Mammary epithelial cell (primary cell): ENCODE results near the gene QRFP.

Source experiments
- EZH2 ChIP-seq: IDR thresholded peaks from 2 replicates; pipeline ENCODE4 v1.6.1; 2012; ENCODE audit warnings: low read length, inconsistent platforms, borderline replicate concordance
- TF ChIP-seq, protein P1 (sequence below), 2 donors: IDR thresholded peaks in 1 of 2; conservative IDR thresholded peaks in 1 of 2; 2 replicates each; pipeline ENCODE4 v1.5.1; 2011 to 2012; ENCODE audit warnings: inconsistent platforms in 2 of 2, low read length in 2 of 2, mild to moderate bottlenecking in 2 of 2, control low read depth in 1 of 2, low read depth in 1 of 2; ENCODE audit not compliant: insufficient read depth in 1 of 2; ENCODE audit errors: extremely low read depth in 1 of 2

DNA sequence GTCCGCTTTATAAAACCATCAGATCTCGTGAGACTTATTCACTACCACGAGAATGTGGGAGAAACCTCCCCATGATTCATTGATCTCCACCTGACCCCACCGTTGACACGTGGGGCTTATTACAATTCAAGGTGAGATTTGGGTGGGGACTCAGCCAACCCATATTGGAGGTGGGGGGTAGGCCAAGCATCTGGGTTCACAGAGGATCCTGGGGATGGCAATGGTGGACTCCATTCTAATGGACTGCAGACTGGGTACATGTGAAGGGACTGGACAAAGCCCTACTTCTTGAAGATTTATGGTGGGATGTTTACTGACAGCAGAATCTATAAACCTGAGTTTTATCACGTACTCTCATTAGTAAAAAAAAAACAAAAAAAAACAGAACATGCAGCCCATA, 15.1 kb downstream of the QRFP start:
- TF ChIP-seq, protein P1, sequence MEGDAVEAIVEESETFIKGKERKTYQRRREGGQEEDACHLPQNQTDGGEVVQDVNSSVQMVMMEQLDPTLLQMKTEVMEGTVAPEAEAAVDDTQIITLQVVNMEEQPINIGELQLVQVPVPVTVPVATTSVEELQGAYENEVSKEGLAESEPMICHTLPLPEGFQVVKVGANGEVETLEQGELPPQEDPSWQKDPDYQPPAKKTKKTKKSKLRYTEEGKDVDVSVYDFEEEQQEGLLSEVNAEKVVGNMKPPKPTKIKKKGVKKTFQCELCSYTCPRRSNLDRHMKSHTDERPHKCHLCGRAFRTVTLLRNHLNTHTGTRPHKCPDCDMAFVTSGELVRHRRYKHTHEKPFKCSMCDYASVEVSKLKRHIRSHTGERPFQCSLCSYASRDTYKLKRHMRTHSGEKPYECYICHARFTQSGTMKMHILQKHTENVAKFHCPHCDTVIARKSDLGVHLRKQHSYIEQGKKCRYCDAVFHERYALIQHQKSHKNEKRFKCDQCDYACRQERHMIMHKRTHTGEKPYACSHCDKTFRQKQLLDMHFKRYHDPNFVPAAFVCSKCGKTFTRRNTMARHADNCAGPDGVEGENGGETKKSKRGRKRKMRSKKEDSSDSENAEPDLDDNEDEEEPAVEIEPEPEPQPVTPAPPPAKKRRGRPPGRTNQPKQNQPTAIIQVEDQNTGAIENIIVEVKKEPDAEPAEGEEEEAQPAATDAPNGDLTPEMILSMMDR (conservative IDR thresholded peaks at IDR 0.05 in 1 of 2, IDR thresholded peaks at IDR 0.05 in 1 of 2; ENCODE audit: extremely low read depth in 1 of 2, insufficient read depth in 1 of 2, low read depth in 1 of 2, low read length in 2 of 2): no peak
- no peak for TF ChIP-seq EZH2
